GM12878 (cell line): ENCODE results near the gene ADCY5. TPM values are rescaled to one million over a fixed set of nuclear protein-coding genes. Genes with fewer than 3 reads are reported as not detected.

Experiments
- ATAC-seq: fragments of 200-7000 bp; cut with Tn5 transposase; 3 replicates; pipeline ENCODE4 v1.9.1; 2020; ENCODE audit warnings: mild to moderate bottlenecking, moderate library complexity
- BruUV-seq: library from RNA; stranded (reverse); fragments of 400-500 nt; replicated peaks from 2 replicates; lab custom pipeline; 2021; lab: Mats Ljungman, UMichigan
- CTCF ChIA-PET: fragments of 300-600 bp; sonication (Branson Sonifier 250); formaldehyde crosslinking; extraction: SDS; loops from one replicate; lab custom pipeline; 2021; ENCODE audit warnings: inconsistent platforms; lab: Yijun Ruan, JAX
- POLR2A ChIA-PET: fragments of 350-600 bp; formaldehyde crosslinking; extraction: SDS; loops from one replicate; lab custom pipeline; 2021; ENCODE audit warnings: inconsistent platforms; lab: Charles Lee
- RAD21 ChIA-PET: fragments of 300-600 bp; sonication (Branson Sonifier 250); formaldehyde crosslinking; loops from one replicate; lab custom pipeline; 2023; ENCODE audit warnings: antibody characterized with exemption; ENCODE audit not compliant: unreplicated experiment; lab: Charles Lee
- SMC1A ChIA-PET: fragments of 300-600 bp; sonication (Branson Sonifier 250); formaldehyde crosslinking; loops from one replicate; lab custom pipeline; 2023; ENCODE audit not compliant: unreplicated experiment, uncharacterized antibody; lab: Charles Lee
- DNase-seq: peaks from one replicate; pipeline ENCODE4 v3.0.0-alpha.2; 2011; ENCODE audit warnings: low read depth, low spot score
- FAIRE-seq: peaks from 3 replicates; lab custom pipeline; 2011; peaks lifted over from hg19 to GRCh38; lab: Jason Lieb, UNC
- H2AFZ ChIP-seq: 2 replicates; pipeline ENCODE4 v1.6.0; 2011; ENCODE audit warnings: low read depth, low read length, control low read depth; ENCODE audit not compliant: control insufficient read depth
- H3K27ac ChIP-seq: 2 replicates; pipeline ENCODE4 v1.5.1; 2011; ENCODE audit warnings: control low read depth; ENCODE audit not compliant: control insufficient read depth, insufficient read depth
- H3K27me3 ChIP-seq, 2 experiments: replicated peaks in 1 of 2; 2 replicates each; pipeline versions ENCODE4 v1.6.0 to v1.6.1; 2011; ENCODE audit warnings: low read length in 1 of 2; ENCODE audit not compliant: control insufficient read depth in 2 of 2, insufficient read depth in 2 of 2
- H3K36me3 ChIP-seq, 2 experiments: 2 replicates each; pipeline ENCODE4 v1.5.1; 2011; ENCODE audit warnings: low read length in 1 of 2; ENCODE audit not compliant: control insufficient read depth in 2 of 2, insufficient read depth in 2 of 2
- H3K4me1 ChIP-seq: 2 replicates; pipeline ENCODE4 v1.6.1; 2011; ENCODE audit warnings: mild to moderate bottlenecking, low read length, moderate library complexity, mixed read lengths; ENCODE audit not compliant: control insufficient read depth, insufficient read depth
- H3K4me2 ChIP-seq: 2 replicates; pipeline ENCODE4 v1.6.0; 2011; ENCODE audit warnings: control low read depth; ENCODE audit not compliant: control insufficient read depth, insufficient read depth
- H3K4me3 ChIP-seq: fragments of 200-600 bp; sonication (generic); 2 replicates; pipeline ENCODE4 v1.5.1; 2016
- H3K79me2 ChIP-seq: 2 replicates; pipeline ENCODE4 v1.6.0; 2011; ENCODE audit warnings: low read length; ENCODE audit not compliant: control insufficient read depth, insufficient read depth
- H3K9ac ChIP-seq: 2 replicates; pipeline ENCODE4 v1.8.0; 2011; ENCODE audit warnings: low read length, control low read depth, mixed read lengths; ENCODE audit not compliant: control insufficient read depth, insufficient read depth
- H3K9me3 ChIP-seq: replicated peaks from 3 replicates; pipeline ENCODE4 v1.5.1; 2011; ENCODE audit warnings: mild to moderate bottlenecking, low read length; ENCODE audit not compliant: control insufficient read depth, insufficient read depth
- H4K20me1 ChIP-seq: 2 replicates; pipeline ENCODE4 v1.6.0; 2011; ENCODE audit not compliant: control insufficient read depth, insufficient read depth
- BCL3 ChIP-seq: IDR thresholded peaks from 2 replicates; pipeline ENCODE4 v1.6.1; 2011; ENCODE audit warnings: borderline replicate concordance, low read depth, mild to moderate bottlenecking, moderate library complexity, low read length; ENCODE audit not compliant: insufficient read depth, poor library complexity, severe bottlenecking
- BHLHE40 ChIP-seq, 2 experiments: fragments of 450-650 bp in 1 of 2; IDR thresholded peaks; 2 replicates each; pipeline ENCODE4 v1.6.1; 2011 to 2017; ENCODE audit warnings: low read depth in 2 of 2, borderline replicate concordance in 1 of 2, improper control_type of control experiment in 1 of 2, low read length in 1 of 2, mild to moderate bottlenecking in 1 of 2
- CBX5 ChIP-seq: sonication (generic); IDR thresholded peaks from 2 replicates; pipeline ENCODE4 v1.6.1; 2016; ENCODE audit warnings: low read depth, moderate library complexity, mild to moderate bottlenecking, inconsistent platforms
- CHD4 ChIP-seq: fragments of 200-600 bp; sonication (generic); IDR thresholded peaks from 2 replicates; pipeline ENCODE4 v1.6.1; 2016; ENCODE audit warnings: mild to moderate bottlenecking
- MLLT1 ChIP-seq: fragments of 450-650 bp; IDR thresholded peaks from 2 replicates; pipeline ENCODE4 v1.6.1; 2016; ENCODE audit warnings: mild to moderate bottlenecking
- MXI1 ChIP-seq: fragments of 150-350 bp; IDR thresholded peaks from 2 replicates; pipeline ENCODE4 v1.6.1; 2011; ENCODE audit warnings: low read depth, mild to moderate bottlenecking, inconsistent platforms, low read length, improper control_type of control experiment
- NKRF ChIP-seq: fragments of 450-650 bp; conservative IDR thresholded peaks from 2 replicates; pipeline ENCODE4 v1.6.1; 2017; ENCODE audit warnings: mild to moderate bottlenecking, moderate library complexity
- NRF1 ChIP-seq: conservative IDR thresholded peaks from 2 replicates; pipeline ENCODE4 v1.6.1; 2011; ENCODE audit warnings: mild to moderate bottlenecking, low read depth, low read length, improper control_type of control experiment
- WRNIP1 ChIP-seq: IDR thresholded peaks from 2 replicates; pipeline ENCODE4 v1.6.1; 2011; ENCODE audit warnings: low read depth, low read length, improper control_type of control experiment, borderline replicate concordance
- YY1 ChIP-seq: IDR thresholded peaks from 2 replicates; pipeline ENCODE4 v1.6.1; 2011; ENCODE audit warnings: low read depth, mild to moderate bottlenecking, low read length
- WGBS: methylation state at CpG from one replicate; pipeline ENCODE4 v1.1.6; 2016; ENCODE audit warnings: low lambda C conversion rate; ENCODE audit not compliant: insufficient replicate concordance, insufficient coverage; ENCODE audit errors: missing lambda C conversion rate; 5-methylcytosine and 5-hydroxymethylcytosine counted together
- in situ Hi-C: fragments of 300-500 bp; cut with MboI; formaldehyde crosslinking; loops from 9 replicates; pipeline ENCODE4 v1.14.3; 2018; ENCODE audit warnings: mixed read lengths
- intact Hi-C: fragments of 100-400 bp; cut with micrococcal nuclease; formaldehyde crosslinking; loops from one replicate; pipeline ENCODE4 v1.14.2; 2022; ENCODE audit not compliant: unreplicated experiment
- polyA plus RNA-seq, 11 experiments: library from polyadenylated mRNA; depleted of rRNA in 4 of 11; unstranded in 6 of 11; stranded (reverse) in 5 of 11; fragments of >200 nt; fragmentation: Nextera tagmentation in 4 of 11; fragmentation: Illumina TruSeq in 1 of 11; extraction: Ambion mirVana in 4 of 11; extraction: Trizol in 1 of 11; gene quantifications; 1 replicate in 1 of 11; 2 replicates in 10 of 11; pipeline versions ENCODE4 v1.2.1 to v1.2.3, GENCODE V29; 2011 to 2016; ENCODE audit warnings: inconsistent platforms in 2 of 11, missing spikeins in 2 of 11, low read depth in 1 of 11
- total RNA-seq, 4 experiments: library from RNA; depleted of rRNA in 3 of 4; stranded (reverse); fragments of >200 nt in 3 of 4; fragmentation: Illumina TruSeq in 1 of 4; extraction: Trizol in 1 of 4; gene quantifications; 2 replicates each; pipeline versions ENCODE4 v1.2.1 to v1.2.3, GENCODE V29; 2013 to 2021
- TF ChIP-seq, protein P1 (sequence below): fragments of 450-650 bp; IDR thresholded peaks from 2 replicates; pipeline ENCODE4 v1.6.1; 2014; ENCODE audit warnings: mild to moderate bottlenecking
- TF ChIP-seq, protein P2 (sequence below): IDR thresholded peaks from 2 replicates; pipeline ENCODE4 v1.6.1; 2012; ENCODE audit warnings: low read depth, low read length, improper control_type of control experiment
- TF ChIP-seq, protein P3 (sequence below): IDR thresholded peaks from 2 replicates; pipeline ENCODE4 v1.6.1; 2011; ENCODE audit warnings: mild to moderate bottlenecking, low read depth, low read length, moderate library complexity; ENCODE audit not compliant: insufficient replicate concordance

Gene ADCY5
- total and polyA plus RNA-seq, 10 of the 15 experiments (the other 5 are each of a cell fraction or from before 2014, with no cell fraction given), result under 0.01 to 0.24 (median 0.02) TPM; not detected in 4

DNA sequence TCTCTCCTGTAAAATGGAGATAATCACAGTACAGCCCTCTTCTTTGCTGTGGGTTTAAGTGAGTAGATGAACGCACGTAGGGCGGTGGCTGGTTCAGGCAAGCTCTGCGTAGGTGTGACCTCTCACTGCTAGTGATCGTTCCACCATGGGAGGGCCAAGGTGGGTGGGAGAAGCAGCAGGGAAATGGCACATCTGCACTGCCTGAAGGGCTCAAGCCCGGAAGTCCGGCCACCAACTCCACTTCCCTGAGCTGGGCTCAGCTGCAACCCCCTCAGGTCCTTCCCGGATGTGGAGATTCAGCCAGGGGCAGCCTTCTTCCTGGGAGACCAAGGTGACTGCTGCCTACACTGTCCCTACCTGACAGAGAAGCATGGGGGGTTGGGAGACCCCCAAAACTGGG is 102.9 kb downstream of the ADCY5 start (continued):
- TF ChIP-seq, protein P1, sequence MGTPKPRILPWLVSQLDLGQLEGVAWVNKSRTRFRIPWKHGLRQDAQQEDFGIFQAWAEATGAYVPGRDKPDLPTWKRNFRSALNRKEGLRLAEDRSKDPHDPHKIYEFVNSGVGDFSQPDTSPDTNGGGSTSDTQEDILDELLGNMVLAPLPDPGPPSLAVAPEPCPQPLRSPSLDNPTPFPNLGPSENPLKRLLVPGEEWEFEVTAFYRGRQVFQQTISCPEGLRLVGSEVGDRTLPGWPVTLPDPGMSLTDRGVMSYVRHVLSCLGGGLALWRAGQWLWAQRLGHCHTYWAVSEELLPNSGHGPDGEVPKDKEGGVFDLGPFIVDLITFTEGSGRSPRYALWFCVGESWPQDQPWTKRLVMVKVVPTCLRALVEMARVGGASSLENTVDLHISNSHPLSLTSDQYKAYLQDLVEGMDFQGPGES, result no peak
- no peak for TF ChIP-seq CBX5

DNA sequence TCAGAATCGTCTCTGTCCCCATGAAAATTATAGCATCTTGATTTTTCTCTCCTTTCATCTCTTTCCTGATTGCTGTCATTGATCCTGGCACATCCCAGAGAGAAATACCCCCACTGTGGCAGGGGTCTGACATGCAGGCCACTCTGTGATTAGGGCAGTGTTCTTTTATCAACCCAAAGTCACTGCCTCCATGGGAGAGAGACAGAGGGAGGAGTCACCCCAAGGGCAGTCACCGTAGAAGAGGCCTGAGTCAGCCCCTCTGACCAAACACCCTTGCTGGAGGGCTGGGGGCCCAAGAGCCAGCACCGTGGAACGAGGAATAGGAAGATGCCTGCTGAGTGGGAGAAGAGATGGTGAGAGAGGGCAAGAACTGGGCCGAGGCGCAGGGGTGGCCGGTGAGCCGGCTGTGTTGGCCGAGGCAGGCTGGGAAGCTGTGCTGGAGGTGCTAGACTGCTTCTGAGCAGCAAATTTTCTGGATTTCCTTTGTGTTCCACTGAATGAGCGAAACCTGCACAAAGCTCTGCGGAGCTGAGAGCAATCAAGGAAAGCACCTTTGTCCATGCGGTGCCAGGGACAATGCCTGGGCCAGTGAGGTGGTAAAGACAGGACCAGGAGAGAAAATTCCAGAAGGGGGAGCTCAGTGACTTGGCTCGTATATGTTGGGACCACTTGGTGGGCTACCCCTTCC is 103.8 kb downstream of the ADCY5 start:
- no peak overlapping the region for H2AFZ ChIP-seq
- CTCF ChIA-PET, result no interaction called here
- RAD21 ChIA-PET, result no interaction called here
- no peak for DNase-seq
- 54% methylated on average over 12 of the region's 13 CpGs for WGBS
- H3K4me1 ChIP-seq, result no peaks in the 10 kb centered on the region
- H3K36me3 ChIP-seq, result no peaks in the 10 kb centered on the region
- ATAC-seq, result no peak
- no peaks in the 10 kb centered on the region for H3K79me2 ChIP-seq
- in situ Hi-C loops, result no loop called here
- no peak overlapping the region for H3K4me3 ChIP-seq
- no peak overlapping the region for H3K27ac ChIP-seq
- FAIRE-seq, result no peak
- H3K9me3 ChIP-seq, result no peaks in the 10 kb centered on the region
- H4K20me1 ChIP-seq, result no peaks in the 10 kb centered on the region
- intact Hi-C loops, result no loop called here
- no TSS peak for BruUV-seq
- no peak overlapping the region for H3K9ac ChIP-seq
- H3K4me2 ChIP-seq, result no peak overlapping the region
- POLR2A ChIA-PET, result no interaction called here
- SMC1A ChIA-PET, result no interaction called here
- H3K27me3 ChIP-seq, result no peaks in the 10 kb centered on the region; a peak in 1 of 4 replicates
- TF ChIP-seq YY1, result no peak
- no peak for TF ChIP-seq BHLHE40 (IDR thresholded peaks at IDR 0.05; ENCODE audit: borderline replicate concordance in 1 of 2, low read depth in 2 of 2, low read length in 1 of 2)
- no peak for TF ChIP-seq CHD4
- TF ChIP-seq NRF1, result no peak
- no peak for TF ChIP-seq NKRF
- TF ChIP-seq MLLT1, result no peak
- TF ChIP-seq, protein P2, sequence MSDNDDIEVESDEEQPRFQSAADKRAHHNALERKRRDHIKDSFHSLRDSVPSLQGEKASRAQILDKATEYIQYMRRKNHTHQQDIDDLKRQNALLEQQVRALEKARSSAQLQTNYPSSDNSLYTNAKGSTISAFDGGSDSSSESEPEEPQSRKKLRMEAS, result no peak
- no peak for TF ChIP-seq BCL3
- TF ChIP-seq MXI1, result no peak
- TF ChIP-seq WRNIP1, result no peak
- TF ChIP-seq, protein P3, sequence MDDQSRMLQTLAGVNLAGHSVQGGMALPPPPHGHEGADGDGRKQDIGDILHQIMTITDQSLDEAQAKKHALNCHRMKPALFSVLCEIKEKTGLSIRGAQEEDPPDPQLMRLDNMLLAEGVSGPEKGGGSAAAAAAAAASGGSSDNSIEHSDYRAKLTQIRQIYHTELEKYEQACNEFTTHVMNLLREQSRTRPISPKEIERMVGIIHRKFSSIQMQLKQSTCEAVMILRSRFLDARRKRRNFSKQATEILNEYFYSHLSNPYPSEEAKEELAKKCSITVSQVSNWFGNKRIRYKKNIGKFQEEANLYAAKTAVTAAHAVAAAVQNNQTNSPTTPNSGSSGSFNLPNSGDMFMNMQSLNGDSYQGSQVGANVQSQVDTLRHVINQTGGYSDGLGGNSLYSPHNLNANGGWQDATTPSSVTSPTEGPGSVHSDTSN, result no peak
